PC-3 (cell line): ENCODE results near the gene LGMN. TPM values are rescaled to one million over a fixed set of nuclear protein-coding genes. Genes with fewer than 3 reads are reported as not detected.

Source experiments
- ATAC-seq: fragments of 200-7000 bp; cut with Tn5 transposase; 2 replicates; pipeline ENCODE4 v1.9.1; 2020; ENCODE audit warnings: mild to moderate bottlenecking, moderate library complexity
- BruUV-seq: library from RNA; stranded (reverse); fragments of 400-500 nt; replicated peaks from 2 replicates; lab custom pipeline; 2021; lab: Mats Ljungman, UMichigan
- CTCF ChIA-PET: fragments of 300-600 bp; sonication (Branson Sonifier 250); formaldehyde crosslinking; loops from one replicate; lab custom pipeline; 2022; ENCODE audit warnings: antibody characterized with exemption; lab: Charles Lee
- POLR2A ChIA-PET: fragments of 300-600 bp; sonication (Branson Sonifier 250); formaldehyde crosslinking; loops from one replicate; lab custom pipeline; 2022; ENCODE audit warnings: antibody characterized with exemption; ENCODE audit not compliant: unreplicated experiment; lab: Charles Lee
- DNase-seq: peaks from one replicate; pipeline ENCODE4 v3.0.0-alpha.2; 2015
- H2AFZ ChIP-seq: fragments of 300-600 bp; sonication (generic); 2 replicates; pipeline ENCODE4 v1.6.0; 2016; ENCODE audit warnings: antibody characterized with exemption, low read length
- H3F3A ChIP-seq: fragments of 300-600 bp; sonication (generic); one replicate; pipeline ENCODE4 v1.6.0; 2017; ENCODE audit warnings: antibody characterized with exemption, low read length, control low read depth, mild to moderate bottlenecking; ENCODE audit not compliant: unreplicated experiment
- H3K27ac ChIP-seq: fragments of 300-600 bp; sonication (generic); 2 replicates; pipeline ENCODE4 v1.5.1; 2016; ENCODE audit warnings: mild to moderate bottlenecking, low read length
- H3K27me3 ChIP-seq: fragments of 300-600 bp; sonication (generic); 2 replicates; pipeline ENCODE4 v1.6.1; 2016; ENCODE audit warnings: low read length, mixed read lengths
- H3K36me3 ChIP-seq: fragments of 300-600 bp; sonication (generic); 2 replicates; pipeline ENCODE4 v1.6.1; 2016; ENCODE audit warnings: low read depth, mixed run types, low read length, mixed read lengths
- H3K4me1 ChIP-seq: fragments of 300-600 bp; sonication (generic); 2 replicates; pipeline ENCODE4 v1.5.1; 2016; ENCODE audit warnings: low read length; ENCODE audit not compliant: insufficient read depth
- H3K4me2 ChIP-seq: fragments of 300-600 bp; sonication (generic); 2 replicates; pipeline ENCODE4 v1.6.0; 2016; ENCODE audit warnings: low read length
- H3K4me3 ChIP-seq: fragments of 300-600 bp; sonication (generic); 2 replicates; pipeline ENCODE4 v1.5.1; 2016; ENCODE audit warnings: mild to moderate bottlenecking, low read length, mixed read lengths
- H3K79me2 ChIP-seq: fragments of 300-600 bp; sonication (generic); 2 replicates; pipeline ENCODE4 v1.6.1; 2017; ENCODE audit warnings: low read length, mixed read lengths
- H3K9ac ChIP-seq: fragments of 300-600 bp; sonication (generic); 2 replicates; pipeline ENCODE4 v1.6.0; 2016; ENCODE audit warnings: mild to moderate bottlenecking, low read length
- H3K9me2 ChIP-seq: fragments of 300-600 bp; sonication (generic); replicated peaks from 2 replicates; pipeline ENCODE4 v1.6.1; 2016; ENCODE audit warnings: mixed run types, low read length, mixed read lengths
- H3K9me3 ChIP-seq: fragments of 300-600 bp; sonication (generic); 2 replicates; pipeline ENCODE4 v1.6.1; 2016; ENCODE audit warnings: low read length, mixed read lengths
- H4K20me1 ChIP-seq: fragments of 300-600 bp; sonication (generic); 2 replicates; pipeline ENCODE4 v1.6.1; 2016; ENCODE audit warnings: low read length, mixed read lengths
- EZH2 ChIP-seq: fragments of 300-600 bp; sonication (generic); IDR thresholded peaks from one replicate; pipeline ENCODE4 v1.6.1; 2017; ENCODE audit warnings: antibody characterized with exemption, mild to moderate bottlenecking, low read length; ENCODE audit not compliant: unreplicated experiment
- EZH2phosphoT487 ChIP-seq: fragments of 300-600 bp; sonication (generic); IDR thresholded peaks from 2 replicates; pipeline ENCODE4 v1.6.1; 2018; ENCODE audit warnings: mild to moderate bottlenecking, antibody characterized with exemption, low read length, borderline replicate concordance
- intact Hi-C: fragments of 100-400 bp; cut with micrococcal nuclease; formaldehyde crosslinking; loops from 2 replicates; pipeline ENCODE4 v1.9.0; 2023
- total RNA-seq: library from RNA; depleted of rRNA; stranded (reverse); fragments of >200 nt; gene quantifications from 2 replicates; pipeline ENCODE4 v1.2.3, GENCODE V29; 2014
- TF ChIP-seq, protein P1 (sequence below): fragments of 300-600 bp; sonication (generic); conservative IDR thresholded peaks from 2 replicates; pipeline ENCODE4 v1.5.1; 2017; ENCODE audit warnings: antibody characterized with exemption, low read depth, mild to moderate bottlenecking, low read length

LGMN gene
- total RNA-seq, 1 experiment from 2014 or later = 46.8 TPM

DNA sequence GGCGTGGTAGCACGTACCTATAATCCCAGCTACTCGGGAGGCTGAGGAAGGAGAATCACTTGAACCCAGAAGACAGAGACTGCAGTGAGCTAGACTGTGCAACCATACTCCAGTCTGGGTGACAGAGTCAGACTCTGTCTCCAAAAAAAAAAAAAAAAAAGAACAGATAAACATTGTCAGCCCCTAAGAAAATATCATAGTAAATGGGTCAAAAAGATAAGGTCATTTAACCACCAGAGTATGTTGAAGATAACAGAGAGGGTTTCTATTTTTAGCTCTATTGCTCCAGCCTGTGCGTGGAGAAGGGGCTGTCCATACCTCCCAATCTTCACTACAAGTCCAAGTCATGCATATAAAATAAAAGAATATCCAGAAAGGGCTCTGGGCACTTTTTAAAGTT is 15.4 kb downstream of the LGMN start:
- H3K9ac ChIP-seq = no peak overlapping the region
- CTCF ChIA-PET = no interaction called here

DNA sequence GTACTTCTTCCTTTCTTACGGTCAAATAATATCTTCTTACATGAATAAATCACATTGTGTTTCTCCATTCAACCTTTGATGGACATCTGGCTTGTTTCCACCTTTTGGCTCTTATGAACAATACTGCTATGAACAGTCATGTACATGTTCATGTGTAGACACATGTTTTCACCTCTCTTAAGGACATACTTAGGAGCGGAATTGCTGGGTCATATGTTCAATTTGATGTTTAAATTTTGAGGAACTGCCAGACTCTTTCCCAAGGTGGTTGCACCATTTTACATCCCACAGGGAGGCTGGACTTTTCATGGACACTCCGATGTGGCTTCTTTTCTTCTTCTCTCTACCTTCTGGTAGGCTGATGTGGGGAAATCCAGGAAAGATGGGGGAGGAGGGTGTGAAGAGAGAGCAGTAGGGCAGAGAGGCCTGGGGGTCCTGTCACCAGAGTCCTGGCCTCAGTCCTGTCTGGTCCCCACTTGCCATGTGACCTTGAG is 16.8 kb downstream of the LGMN start:
- Histone ChIP-seq H3K9me2 (no peaks in the 10 kb centered on the region), H4K20me1 (no peaks in the 10 kb centered on the region), H3K36me3 (peaks cover 8% of the 10 kb centered on the region; the same call in 1 of the 2 replicates), H3K27ac (no peak overlapping the region), H3F3A (no peaks in the 10 kb centered on the region), H3K4me1 (peaks cover 31% of the 10 kb centered on the region), H3K9me3 (no peaks in the 10 kb centered on the region), H3K27me3 (no peaks in the 10 kb centered on the region), H3K9ac (no peak overlapping the region), H2AFZ (no peak overlapping the region), H3K4me3 (no peak overlapping the region), H3K4me2 (no peak overlapping the region), H3K79me2 (0 out of 2 replicates have a peak, but pooled peaks cover 4% of the 10 kb centered on the region)
- ChIA-PET CTCF (no interaction called here), POLR2A (no interaction called here)
- ATAC-seq (no peak), DNase-seq (no peak)
- BruUV-seq = no TSS peak
- TF ChIP-seq, protein P1, sequence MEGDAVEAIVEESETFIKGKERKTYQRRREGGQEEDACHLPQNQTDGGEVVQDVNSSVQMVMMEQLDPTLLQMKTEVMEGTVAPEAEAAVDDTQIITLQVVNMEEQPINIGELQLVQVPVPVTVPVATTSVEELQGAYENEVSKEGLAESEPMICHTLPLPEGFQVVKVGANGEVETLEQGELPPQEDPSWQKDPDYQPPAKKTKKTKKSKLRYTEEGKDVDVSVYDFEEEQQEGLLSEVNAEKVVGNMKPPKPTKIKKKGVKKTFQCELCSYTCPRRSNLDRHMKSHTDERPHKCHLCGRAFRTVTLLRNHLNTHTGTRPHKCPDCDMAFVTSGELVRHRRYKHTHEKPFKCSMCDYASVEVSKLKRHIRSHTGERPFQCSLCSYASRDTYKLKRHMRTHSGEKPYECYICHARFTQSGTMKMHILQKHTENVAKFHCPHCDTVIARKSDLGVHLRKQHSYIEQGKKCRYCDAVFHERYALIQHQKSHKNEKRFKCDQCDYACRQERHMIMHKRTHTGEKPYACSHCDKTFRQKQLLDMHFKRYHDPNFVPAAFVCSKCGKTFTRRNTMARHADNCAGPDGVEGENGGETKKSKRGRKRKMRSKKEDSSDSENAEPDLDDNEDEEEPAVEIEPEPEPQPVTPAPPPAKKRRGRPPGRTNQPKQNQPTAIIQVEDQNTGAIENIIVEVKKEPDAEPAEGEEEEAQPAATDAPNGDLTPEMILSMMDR = no peak
- TF ChIP-seq EZH2phosphoT487 (no peak), EZH2 (no peak)
- intact Hi-C loops = no loop called here

More for the DNA sequence above, 15.4 kb downstream of the LGMN start:
- H3K27me3 ChIP-seq = no peaks in the 10 kb centered on the region
- H3F3A ChIP-seq = no peaks in the 10 kb centered on the region
- H3K9me3 ChIP-seq = no peaks in the 10 kb centered on the region
- TF ChIP-seq, protein P1 = no peak
- TF ChIP-seq EZH2phosphoT487 (no peak), EZH2 (no peak)
- no peak overlapping the region for H2AFZ ChIP-seq
- H3K4me3 ChIP-seq = no peak overlapping the region
- H4K20me1 ChIP-seq = no peaks in the 10 kb centered on the region
- peaks cover 28% of the 10 kb centered on the region for H3K4me1 ChIP-seq
- intact Hi-C loops = no loop called here
- no peak overlapping the region for H3K27ac ChIP-seq
- H3K9me2 ChIP-seq = no peaks in the 10 kb centered on the region
- no peak overlapping the region for H3K4me2 ChIP-seq
- H3K36me3 ChIP-seq = peaks cover 8% of the 10 kb centered on the region; the same call in 1 of the 2 replicates
- POLR2A ChIA-PET = no interaction called here
- H3K79me2 ChIP-seq = 0 out of 2 replicates have a peak, but pooled peaks cover 4% of the 10 kb centered on the region
- no TSS peak for BruUV-seq
- DNase-seq (no peak), ATAC-seq (no peak)

DNA sequence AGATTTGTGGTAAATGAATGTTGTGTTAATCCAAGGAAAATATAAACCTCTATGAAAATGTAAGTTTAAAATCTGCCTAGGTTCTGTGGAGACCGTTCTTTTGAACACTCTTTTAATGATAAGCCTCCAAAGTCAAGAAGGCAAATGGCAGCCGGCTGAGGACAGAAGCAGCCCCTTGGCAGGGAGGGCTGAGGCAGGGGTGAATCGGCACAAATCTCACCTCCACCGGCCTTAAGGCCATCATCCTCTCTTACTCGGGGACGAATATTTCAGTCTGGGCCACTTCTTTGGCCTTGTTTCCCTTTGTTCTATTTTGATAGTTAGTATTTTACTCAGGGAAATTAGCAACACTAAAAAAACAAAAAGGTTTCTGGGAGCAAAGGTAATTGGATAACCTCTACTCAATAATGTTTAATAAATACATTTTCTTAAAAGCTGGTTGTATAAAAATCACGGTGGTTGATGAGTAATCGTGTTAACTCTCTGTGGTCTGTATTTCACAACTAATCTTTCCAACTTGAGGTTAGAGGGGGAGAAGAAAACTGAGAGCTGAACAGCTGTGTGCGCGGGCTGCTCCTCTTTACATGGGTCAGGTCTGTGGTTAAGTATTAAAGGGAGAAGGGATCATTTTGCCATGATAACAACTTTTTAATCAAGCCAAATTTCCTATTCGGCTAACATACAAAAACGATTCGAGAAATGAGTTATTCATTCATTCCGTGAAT is 18.6 kb downstream of the LGMN start:
- Histone ChIP-seq H2AFZ (no peak overlapping the region), H3K9me3 (no peaks in the 10 kb centered on the region), H3K27ac (peak overlapping the region; percentile 84), H3K27me3 (no peaks in the 10 kb centered on the region), H3K9ac (peak overlapping the region; percentile 30; the same call in 1 of the 2 replicates), H3K79me2 (no peaks in the 10 kb centered on the region), H4K20me1 (no peaks in the 10 kb centered on the region), H3K36me3 (peaks cover 8% of the 10 kb centered on the region; the same call in 1 of the 2 replicates), H3K4me1 (peaks cover 41% of the 10 kb centered on the region), H3K9me2 (no peaks in the 10 kb centered on the region), H3F3A (no peaks in the 10 kb centered on the region), H3K4me2 (peak overlapping the region; percentile 60), H3K4me3 (peak overlapping the region; percentile 22; the same call in 1 of the 2 replicates)
- POLR2A ChIA-PET = no interaction called here
- intact Hi-C loops = no loop called here
- no TSS peak for BruUV-seq
- DNase-seq = peak; percentile 88
- TF ChIP-seq EZH2 = no peak
- no peak for TF ChIP-seq EZH2phosphoT487
- TF ChIP-seq, protein P1 = no peak
- ATAC-seq = peak; percentile 16; the same call in 1 of the 2 replicates
- CTCF ChIA-PET = no interaction called here
